IMR-90 (cell line): ENCODE data around the gene NRCAM.

Experiments used
- BHLHE40 ChIP-seq: fragments of 150-350 bp; IDR thresholded peaks from 2 replicates; pipeline ENCODE4 v1.6.1; 2016; ENCODE audit warnings: mild to moderate bottlenecking, low read depth, low read length
- CTCF ChIP-seq: conservative IDR thresholded peaks from 2 replicates; pipeline ENCODE4 v1.5.1; 2012; ENCODE audit warnings: mild to moderate bottlenecking, low read depth, low read length, improper control_type of control experiment
- ELK1 ChIP-seq: fragments of 150-350 bp; IDR thresholded peaks from 2 replicates; pipeline ENCODE4 v1.6.1; 2016; ENCODE audit warnings: low read depth, mild to moderate bottlenecking, low read length, moderate library complexity, borderline replicate concordance
- MXI1 ChIP-seq: IDR thresholded peaks from 2 replicates; pipeline ENCODE4 v1.6.1; 2012; ENCODE audit warnings: low read depth, mild to moderate bottlenecking, low read length, moderate library complexity, borderline replicate concordance
- NFE2L2 ChIP-seq: fragments of 150-350 bp; IDR thresholded peaks from 2 replicates; pipeline ENCODE4 v1.6.1; 2016; ENCODE audit warnings: low read depth, mild to moderate bottlenecking, low read length
- RAD21 ChIP-seq: IDR thresholded peaks from 2 replicates; pipeline ENCODE4 v1.6.1; 2012; ENCODE audit warnings: low read length, improper control_type of control experiment
- RCOR1 ChIP-seq: IDR thresholded peaks from 2 replicates; pipeline ENCODE4 v1.6.1; 2012; ENCODE audit warnings: mild to moderate bottlenecking, low read length, improper control_type of control experiment; ENCODE audit not compliant: insufficient replicate concordance
- SMC3 ChIP-seq: fragments of 150-350 bp; IDR thresholded peaks from 2 replicates; pipeline ENCODE4 v1.6.1; 2016; ENCODE audit warnings: low read depth, mild to moderate bottlenecking, antibody characterized with exemption, low read length, moderate library complexity

- TF ChIP-seq CTCF (no peak), SMC3 (no peak), RAD21 (no peak), BHLHE40 (no peak), NFE2L2 (no peak), MXI1 (no peak), ELK1 (no peak), RCOR1 (no peak)
Measured at GRCh38 chr7:108137993-108138392, 318.2 kb downstream of the NRCAM start.
